HUES6 (cell line): ENCODE results near the gene KIAA0408.
"Not testable (repeated sequence)": the region's sequence is repeated elsewhere in the genome, so short reads cannot be mapped to it uniquely, and the experiment has no call there.

ENCODE experiments used
- H3K27ac ChIP-seq: 2 replicates; pipeline ENCODE4 v1.7.0; 2013; ENCODE audit warnings: low read depth, mild to moderate bottlenecking, low read length, inconsistent platforms
- H3K27me3 ChIP-seq: 2 replicates; pipeline ENCODE4 v1.6.1; 2013; ENCODE audit warnings: low read length; ENCODE audit not compliant: control insufficient read depth, insufficient read depth
- H3K36me3 ChIP-seq: 2 replicates; pipeline ENCODE4 v1.6.1; 2013; ENCODE audit warnings: low read length; ENCODE audit not compliant: control insufficient read depth, insufficient read depth
- H3K4me1 ChIP-seq: 2 replicates; pipeline ENCODE4 v1.6.1; 2013; ENCODE audit warnings: low read length; ENCODE audit not compliant: control insufficient read depth, insufficient read depth
- H3K4me3 ChIP-seq: 2 replicates; pipeline ENCODE4 v1.5.1; 2013; ENCODE audit warnings: low read depth, low read length
- H3K9ac ChIP-seq: one replicate; pipeline ENCODE4 v1.6.1; 2013; ENCODE audit warnings: mild to moderate bottlenecking, low read length
- H3K9me3 ChIP-seq: 2 replicates; pipeline ENCODE4 v1.6.1; 2013; ENCODE audit warnings: low read depth, low read length; ENCODE audit not compliant: control insufficient read depth, insufficient read depth

The KIAA0408 gene

GRCh38 chr6:127446356-127446755, 12.8 kb downstream of the KIAA0408 start:
- H3K9ac ChIP-seq = no peak overlapping the region
- H3K4me3 ChIP-seq = no peak overlapping the region
- H3K27ac ChIP-seq = no peak overlapping the region
- no peaks in the 10 kb centered on the region for H3K36me3 ChIP-seq
- H3K4me1 ChIP-seq = peaks cover 7% of the 10 kb centered on the region
- H3K9me3 ChIP-seq = no peaks in the 10 kb centered on the region
- no peaks in the 10 kb centered on the region for H3K27me3 ChIP-seq

- Histone ChIP-seq H3K27me3 (no peaks in the 10 kb centered on the region), H3K4me3 (no peak overlapping the region), H3K9ac (no peak overlapping the region), H3K27ac (no peak overlapping the region), H3K36me3 (no peaks in the 10 kb centered on the region), H3K9me3 (no peaks in the 10 kb centered on the region), H3K4me1 (no peaks in the 10 kb centered on the region)
These were observed 17.3 kb downstream of the KIAA0408 start for GRCh38 chr6:127441881-127442280.

DNA sequence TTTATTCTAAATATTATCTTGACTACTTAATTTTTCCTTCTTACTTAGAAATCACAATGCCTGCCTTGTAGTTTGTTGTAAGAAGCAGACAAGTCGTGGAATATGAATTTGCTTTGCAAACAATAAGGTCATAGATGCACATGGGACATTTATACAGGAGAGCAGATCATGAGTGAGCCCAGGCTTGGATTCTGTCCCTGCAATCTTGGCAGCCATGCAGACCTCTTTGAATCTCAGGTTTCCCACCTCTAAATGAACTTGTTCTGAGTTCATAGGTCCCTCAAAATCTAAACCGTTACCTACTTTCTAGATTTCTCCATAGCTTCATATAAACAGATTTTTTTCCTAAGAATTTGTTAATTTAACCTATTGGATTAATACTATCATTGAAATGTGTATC, 19.5 kb downstream of the KIAA0408 start:
- Histone ChIP-seq H3K9me3 (no peaks in the 10 kb centered on the region), H3K27ac (no peak overlapping the region), H3K9ac (no peak overlapping the region), H3K27me3 (no peaks in the 10 kb centered on the region), H3K4me3 (no peak overlapping the region), H3K4me1 (no peaks in the 10 kb centered on the region), H3K36me3 (no peaks in the 10 kb centered on the region)

- Histone ChIP-seq H3K27me3 (no peaks in the 10 kb centered on the region), H3K9me3 (no peaks in the 10 kb centered on the region), H3K9ac (no peak overlapping the region), H3K4me3 (no peak overlapping the region), H3K36me3 (no peaks in the 10 kb centered on the region), H3K4me1 (no peaks in the 10 kb centered on the region), H3K27ac (no peak overlapping the region)
These were observed 22.5 kb downstream of the KIAA0408 start for GRCh38 chr6:127436578-127437110.

GRCh38 chr6:127435626-127436220, 23.5 kb downstream of the KIAA0408 start:
- no peaks in the 10 kb centered on the region for H3K9me3 ChIP-seq
- H3K27ac ChIP-seq = no peak overlapping the region
- no peaks in the 10 kb centered on the region for H3K36me3 ChIP-seq
- H3K9ac ChIP-seq = no peak overlapping the region
- H3K27me3 ChIP-seq = no peaks in the 10 kb centered on the region
- H3K4me3 ChIP-seq = no peak overlapping the region
- H3K4me1 ChIP-seq = no peaks in the 10 kb centered on the region

DNA sequence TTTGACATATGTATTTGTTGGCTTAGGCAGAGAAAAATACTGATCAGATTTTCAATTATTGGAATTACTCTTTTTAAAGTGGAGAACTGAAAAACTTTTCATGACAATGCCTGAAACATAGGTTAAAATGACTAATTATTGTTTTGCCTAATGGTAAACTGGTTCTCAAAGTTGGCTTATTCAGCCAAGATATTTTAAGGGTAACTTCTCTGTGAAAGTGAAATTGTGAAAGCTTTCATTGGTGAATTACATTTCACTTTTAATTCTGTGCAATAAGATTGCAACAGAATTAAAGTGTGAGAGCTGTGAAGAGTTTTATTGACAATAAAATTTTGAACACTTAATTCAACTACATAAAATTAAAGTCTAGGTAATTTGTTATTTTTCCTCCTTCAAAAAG, 24.5 kb downstream of the KIAA0408 start:
- no peaks in the 10 kb centered on the region for H3K27me3 ChIP-seq
- H3K4me1 ChIP-seq = no peaks in the 10 kb centered on the region
- H3K9ac ChIP-seq = no peak overlapping the region
- H3K27ac ChIP-seq = no peak overlapping the region
- H3K4me3 ChIP-seq = no peak overlapping the region
- no peaks in the 10 kb centered on the region for H3K9me3 ChIP-seq
- H3K36me3 ChIP-seq = no peaks in the 10 kb centered on the region

GRCh38 chr6:127428562-127428961, 30.6 kb downstream of the KIAA0408 start:
- not testable (repeated sequence) for H3K27me3 ChIP-seq, H3K9ac ChIP-seq, H3K9me3 ChIP-seq, H3K27ac ChIP-seq, H3K4me3 ChIP-seq, H3K36me3 ChIP-seq, H3K4me1 ChIP-seq

GRCh38 chr6:127423921-127424320, 35.3 kb downstream of the KIAA0408 start:
- peaks cover 5% of the 10 kb centered on the region for H3K4me1 ChIP-seq
- no peaks in the 10 kb centered on the region for H3K27me3 ChIP-seq
- H3K9me3 ChIP-seq = 0 out of 2 replicates have a peak, but pooled peaks cover 4% of the 10 kb centered on the region
- H3K27ac ChIP-seq = no peak overlapping the region
- no peak overlapping the region for H3K9ac ChIP-seq
- H3K4me3 ChIP-seq = no peak overlapping the region
- H3K36me3 ChIP-seq = no peaks in the 10 kb centered on the region

DNA sequence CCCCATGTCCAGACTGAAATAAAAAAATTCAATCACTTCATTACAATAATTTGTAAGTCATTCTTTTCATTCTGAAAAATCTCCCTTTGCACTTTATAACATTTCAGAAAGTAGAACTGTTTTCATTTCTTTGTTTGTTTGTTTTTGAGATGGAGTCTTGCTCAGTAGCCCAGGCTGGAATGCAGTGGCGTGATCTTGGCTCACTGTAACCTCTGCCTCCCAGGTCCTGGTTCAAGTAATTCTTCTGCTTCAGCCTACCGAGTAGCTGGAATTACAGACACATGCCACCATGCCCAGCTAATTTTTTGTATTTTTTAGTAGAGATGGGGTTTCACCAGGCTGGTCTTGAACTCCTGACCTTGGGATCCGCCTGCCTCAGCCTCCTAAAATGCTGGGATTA, 38.0 kb downstream of the KIAA0408 start:
- not testable (repeated sequence) for H3K4me1 ChIP-seq, H3K36me3 ChIP-seq, H3K4me3 ChIP-seq, H3K27me3 ChIP-seq, H3K9ac ChIP-seq, H3K9me3 ChIP-seq, H3K27ac ChIP-seq

DNA sequence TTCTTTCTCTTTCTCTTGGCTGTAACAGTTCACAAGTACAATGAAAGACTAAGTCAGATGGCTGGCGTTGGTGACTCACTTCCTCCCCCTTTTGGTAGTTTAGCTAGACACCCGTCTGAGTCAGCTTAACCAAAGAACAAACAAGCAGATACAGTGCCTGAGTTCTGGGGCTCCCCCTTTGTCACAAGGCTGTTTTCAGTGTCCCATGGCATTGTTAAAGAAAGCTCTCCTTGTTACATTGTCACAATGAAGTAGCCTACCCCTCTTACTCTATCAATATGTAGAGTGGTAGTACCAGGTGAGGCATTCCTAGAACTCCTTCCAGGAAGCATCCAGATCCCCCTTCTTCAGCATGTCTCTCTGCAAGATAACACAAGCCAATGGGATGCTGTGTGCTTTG, 38.6 kb downstream of the KIAA0408 start:
- Histone ChIP-seq H3K4me3 (no peak overlapping the region), H3K27me3 (no peaks in the 10 kb centered on the region), H3K9ac (no peak overlapping the region), H3K4me1 (peaks cover 5% of the 10 kb centered on the region), H3K27ac (no peak overlapping the region), H3K9me3 (no peaks in the 10 kb centered on the region), H3K36me3 (no peaks in the 10 kb centered on the region)

DNA sequence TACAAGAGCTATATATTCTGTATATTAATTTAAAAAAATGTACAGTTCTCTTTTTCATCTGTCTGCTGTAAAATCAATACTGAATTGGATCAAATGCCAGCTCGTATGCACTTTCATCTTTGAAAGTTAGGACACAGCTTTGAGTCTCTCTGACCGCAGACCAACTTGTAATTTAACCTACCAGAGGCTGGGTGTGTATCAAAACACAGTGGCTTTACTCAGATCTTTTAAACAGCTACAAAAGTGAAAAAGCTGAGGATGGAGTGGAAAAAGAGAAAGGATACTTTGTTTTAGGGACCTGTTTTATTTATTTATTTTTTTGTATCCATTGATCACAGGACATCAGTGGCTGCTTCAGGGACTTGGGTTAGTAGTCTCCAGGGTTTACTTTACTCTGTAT, 44.1 kb downstream of the KIAA0408 start:
- Histone ChIP-seq H3K9me3 (no peaks in the 10 kb centered on the region), H3K4me3 (no peak overlapping the region), H3K27ac (no peak overlapping the region), H3K27me3 (no peaks in the 10 kb centered on the region), H3K36me3 (no peaks in the 10 kb centered on the region), H3K4me1 (peaks cover 3% of the 10 kb centered on the region; the same call in 1 of the 2 replicates), H3K9ac (no peak overlapping the region)

GRCh38 chr6:127413123-127413522, 46.1 kb downstream of the KIAA0408 start:
- H3K9ac ChIP-seq, H3K9me3 ChIP-seq, H3K27me3 ChIP-seq, H3K36me3 ChIP-seq, H3K4me1 ChIP-seq, H3K4me3 ChIP-seq, H3K27ac ChIP-seq: not testable (repeated sequence)
